Peyer's patch (tissue), 4 donors: ENCODE measurements around the gene C8B.

Experiments used
- POLR2A ChIP-seq, 2 donors: fragments of 450-650 bp; IDR thresholded peaks; one replicate each; pipeline ENCODE4 v1.5.1; 2017; ENCODE audit warnings: antibody characterized with exemption in 2 of 2, mild to moderate bottlenecking in 2 of 2, moderate library complexity in 2 of 2
- TF ChIP-seq, protein P1 (sequence below), 6 experiments: fragments of 450-650 bp in 4 of 6; fragments of 200-600 bp in 2 of 6; sonication (generic) in 1 of 6; IDR thresholded peaks; one replicate each; pipeline ENCODE4 v1.5.1; 2017 to 2019; ENCODE audit warnings: antibody characterized with exemption in 6 of 6, mild to moderate bottlenecking in 3 of 6, moderate library complexity in 1 of 6

GRCh38 chr1:56908619-56909221 is 57.1 kb downstream of the C8B start:
- no peak for TF ChIP-seq POLR2A (IDR thresholded peaks at IDR 0.05)
- TF ChIP-seq, protein P1, sequence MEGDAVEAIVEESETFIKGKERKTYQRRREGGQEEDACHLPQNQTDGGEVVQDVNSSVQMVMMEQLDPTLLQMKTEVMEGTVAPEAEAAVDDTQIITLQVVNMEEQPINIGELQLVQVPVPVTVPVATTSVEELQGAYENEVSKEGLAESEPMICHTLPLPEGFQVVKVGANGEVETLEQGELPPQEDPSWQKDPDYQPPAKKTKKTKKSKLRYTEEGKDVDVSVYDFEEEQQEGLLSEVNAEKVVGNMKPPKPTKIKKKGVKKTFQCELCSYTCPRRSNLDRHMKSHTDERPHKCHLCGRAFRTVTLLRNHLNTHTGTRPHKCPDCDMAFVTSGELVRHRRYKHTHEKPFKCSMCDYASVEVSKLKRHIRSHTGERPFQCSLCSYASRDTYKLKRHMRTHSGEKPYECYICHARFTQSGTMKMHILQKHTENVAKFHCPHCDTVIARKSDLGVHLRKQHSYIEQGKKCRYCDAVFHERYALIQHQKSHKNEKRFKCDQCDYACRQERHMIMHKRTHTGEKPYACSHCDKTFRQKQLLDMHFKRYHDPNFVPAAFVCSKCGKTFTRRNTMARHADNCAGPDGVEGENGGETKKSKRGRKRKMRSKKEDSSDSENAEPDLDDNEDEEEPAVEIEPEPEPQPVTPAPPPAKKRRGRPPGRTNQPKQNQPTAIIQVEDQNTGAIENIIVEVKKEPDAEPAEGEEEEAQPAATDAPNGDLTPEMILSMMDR (IDR thresholded peaks at IDR 0.05) = no peak
